ENCODE data around the gene RPRD1B. TPM values are rescaled to one million over a fixed set of nuclear protein-coding genes. Genes with fewer than 3 reads are reported as not detected.

Gene RPRD1B
- total and polyA plus RNA-seq, 2 of the 13 experiments (the other 11 are each of a cell fraction or from before 2014, with no cell fraction given): 31.1 to 41.5 TPM

GRCh38 chr20:38125157-38126056, 91.9 kb downstream of the RPRD1B start (continued):
- no peak for TF ChIP-seq E2F2 (CRISPR knock-in tag; IDR thresholded peaks at IDR 0.05; ENCODE audit: borderline replicate concordance)
- TF ChIP-seq HNF4G (IDR thresholded peaks at IDR 0.05; ENCODE audit: borderline replicate concordance, low read depth, low read length): no peak
- TF ChIP-seq HNF4G (CRISPR knock-in tag; IDR thresholded peaks at IDR 0.05; ENCODE audit: borderline replicate concordance, low read depth): peak; percentile 33; the same call in 1 of the 2 replicates
- 0 out of 2 replicates have a peak, but pooled peaks have one; percentile 61 for TF ChIP-seq ZNF274 (CRISPR knock-in tag; IDR thresholded peaks at IDR 0.05)
- TF ChIP-seq ZSCAN25 (CRISPR knock-in tag; IDR thresholded peaks at IDR 0.05): peak; percentile 55; the same call in 1 of the 2 replicates
- 0 out of 4 replicates have a peak, but pooled peaks of 1 of the 2 experiments have one; percentile 15 for TF ChIP-seq ATF4 (CRISPR knock-in tag; IDR thresholded peaks at IDR 0.05)
- TF ChIP-seq ZMAT5 (CRISPR knock-in tag; IDR thresholded peaks at IDR 0.05; ENCODE audit: borderline replicate concordance, low read depth): no peak
- TF ChIP-seq NKX3-1 (CRISPR knock-in tag; IDR thresholded peaks at IDR 0.05): no peak
- TF ChIP-seq ZKSCAN8 (CRISPR knock-in tag; IDR thresholded peaks at IDR 0.05; ENCODE audit: borderline replicate concordance): no peak; the same call in 1 of the 2 replicates
- TF ChIP-seq ESRRA (CRISPR knock-in tag; IDR thresholded peaks at IDR 0.05; ENCODE audit: low read depth): no peak
- no peak for TF ChIP-seq ZBTB44 (CRISPR knock-in tag; IDR thresholded peaks at IDR 0.05)
- TF ChIP-seq TCF12 (IDR thresholded peaks at IDR 0.05): no peak
- TF ChIP-seq TCF12 (CRISPR knock-in tag; IDR thresholded peaks at IDR 0.05): 0 out of 2 replicates have a peak, but pooled peaks have one; percentile 13
- peak; percentile 92 for TF ChIP-seq ZNF501 (CRISPR knock-in tag; IDR thresholded peaks at IDR 0.05)
- peak; percentile 48; the same call in 1 of the 2 replicates for TF ChIP-seq CC2D1A (CRISPR knock-in tag; IDR thresholded peaks at IDR 0.05)
- no peak for TF ChIP-seq GMEB2 (CRISPR knock-in tag; IDR thresholded peaks at IDR 0.05; ENCODE audit: low read depth)
- peak; percentile 61; the same call in 1 of the 2 replicates for TF ChIP-seq SMYD3 (CRISPR knock-in tag; IDR thresholded peaks at IDR 0.05)
- no peak for TF ChIP-seq ZNF496 (CRISPR knock-in tag; IDR thresholded peaks at IDR 0.05; ENCODE audit: insufficient replicate concordance)
- peak; percentile 57; the same call in 1 of the 2 replicates for TF ChIP-seq DPF2 (CRISPR knock-in tag; IDR thresholded peaks at IDR 0.05; ENCODE audit: borderline replicate concordance, low read depth)
